Natural killer cell (primary cell): ENCODE data around the gene TLE1. TPM values are rescaled to one million over a fixed set of nuclear protein-coding genes. Genes with fewer than 3 reads are reported as not detected.

Source experiments
- ATAC-seq, 3 donors: fragments of 150-1000 bp in 2 of 3; fragments of 200-7000 bp in 1 of 3; cut with Tn5 transposase; 1 replicate in 1 of 3; 2 replicates in 2 of 3; pipeline ENCODE4 v1.10.0; 2021; ENCODE audit warnings: mild to moderate bottlenecking in 2 of 3, moderate library complexity in 2 of 3
- DNase-seq, 2 donors: peaks; one replicate each; pipeline versions ENCODE4 v3.0.0 to v3.0.0-alpha.2; 2013 to 2021; ENCODE audit warnings: mixed read lengths in 1 of 2
- H3K27ac ChIP-seq: one replicate; pipeline ENCODE4 v1.5.1; 2013; ENCODE audit warnings: mild to moderate bottlenecking, low read length
- H3K27me3 ChIP-seq: one replicate; pipeline ENCODE4 v1.6.1; 2013; ENCODE audit warnings: low read length; ENCODE audit not compliant: control insufficient read depth, insufficient read depth
- H3K36me3 ChIP-seq: one replicate; pipeline ENCODE4 v1.6.1; 2013; ENCODE audit warnings: low read length; ENCODE audit not compliant: control insufficient read depth, insufficient read depth
- H3K4me1 ChIP-seq: one replicate; pipeline ENCODE4 v1.6.1; 2013; ENCODE audit warnings: low read length; ENCODE audit not compliant: control insufficient read depth, insufficient read depth
- H3K4me3 ChIP-seq: one replicate; pipeline ENCODE4 v1.5.1; 2013; ENCODE audit warnings: low read length
- H3K9me3 ChIP-seq: one replicate; pipeline ENCODE4 v1.6.1; 2013; ENCODE audit warnings: low read length; ENCODE audit not compliant: control insufficient read depth, insufficient read depth
- H3K27ac Mint-ChIP-seq, 2 donors: one replicate each; pipeline ENCODE4 v1.8.0; 2022; ENCODE audit warnings: mild to moderate bottlenecking in 2 of 2, mixed read lengths in 2 of 2, moderate library complexity in 1 of 2
- H3K27me3 Mint-ChIP-seq, 2 donors: one replicate each; pipeline ENCODE4 v1.8.0; 2022; ENCODE audit warnings: low read depth in 2 of 2, mixed read lengths in 2 of 2
- H3K36me3 Mint-ChIP-seq: one replicate; pipeline ENCODE4 v1.8.0; 2022; ENCODE audit warnings: mixed read lengths
- H3K4me1 Mint-ChIP-seq, 2 donors: one replicate each; pipeline ENCODE4 v1.8.0; 2022; ENCODE audit warnings: mixed read lengths in 2 of 2
- H3K4me3 Mint-ChIP-seq: one replicate; pipeline ENCODE4 v1.8.0; 2022; ENCODE audit warnings: mild to moderate bottlenecking, moderate library complexity, mixed read lengths
- H3K9me3 Mint-ChIP-seq, 2 donors: one replicate each; pipeline ENCODE4 v1.8.0; 2022; ENCODE audit warnings: mixed read lengths in 2 of 2
- CTCF ChIP-seq: fragments of 200-600 bp; IDR thresholded peaks from one replicate; pipeline ENCODE4 v1.8.0; 2022; ENCODE audit warnings: antibody characterized with exemption
- WGBS: methylation state at CpG from one replicate; pipeline ENCODE4 v1.1.7; 2013; ENCODE audit warnings: missing lambda C conversion rate; ENCODE audit not compliant: insufficient coverage; 5-methylcytosine and 5-hydroxymethylcytosine counted together
- intact Hi-C: fragments of 100-400 bp; cut with micrococcal nuclease; formaldehyde crosslinking; loops from one replicate; pipeline ENCODE4 v1.14.2; 2022
- total RNA-seq, 4 donors: library from RNA; stranded (reverse); fragments of 120-200 nt in 1 of 4; gene quantifications; one replicate each; pipeline versions ENCODE4 v1.2.3 to v1.2.4, GENCODE V29; 2013 to 2022

The TLE1 gene
- total RNA-seq, 3 donors from 2014 or later (not counting 1 experiment from before 2014, with no cell fraction given), result 38.8 to 58.9 (median 44.5) TPM

- peaks cover 15% of the 10 kb centered on the region for H3K36me3 ChIP-seq
- Mint-ChIP-seq H3K27ac (peak overlapping the region in 1 of 2 donors; percentile 73), H3K36me3 (no peaks in the 10 kb centered on the region), H3K4me3 (no peak overlapping the region), H3K9me3 (no peaks in the 10 kb centered on the region), H3K4me1 (peaks cover 23 to 27% of the 10 kb centered on the region in 2 donors), H3K27me3 (no peaks in the 10 kb centered on the region)
- no peak overlapping the region for H3K27ac ChIP-seq
- ATAC-seq (no peak), DNase-seq (no peak)
- intact Hi-C loops, result no loop called here
- TF ChIP-seq CTCF, result no peak
- H3K4me1 ChIP-seq, result peaks cover 17% of the 10 kb centered on the region
- H3K9me3 ChIP-seq, result no peaks in the 10 kb centered on the region
- H3K27me3 ChIP-seq, result no peaks in the 10 kb centered on the region
- no peak overlapping the region for H3K4me3 ChIP-seq
- 63% methylated on average over 2 of the region's 3 CpGs for WGBS
These were observed 53.1 kb downstream of the TLE1 start for GRCh38 chr9:81636255-81636599.

- peak overlapping the region in 1 of 2 donors; percentile 73 for H3K27ac Mint-ChIP-seq
- H3K4me3 Mint-ChIP-seq, result no peak overlapping the region
- H3K4me3 ChIP-seq, result no peak overlapping the region
- 100% methylated on average over 1 of the region's 1 CpG for WGBS
- H3K27ac ChIP-seq, result no peak overlapping the region
- TF ChIP-seq CTCF, result no peak
- H3K4me1 Mint-ChIP-seq, result peaks cover 19 to 25% of the 10 kb centered on the region in 2 donors
- intact Hi-C loops, result no loop called here
- ATAC-seq (no peak), DNase-seq (no peak)
- peaks cover 15% of the 10 kb centered on the region for H3K36me3 ChIP-seq
- H3K36me3 Mint-ChIP-seq, result no peaks in the 10 kb centered on the region
- no peaks in the 10 kb centered on the region for H3K27me3 ChIP-seq
- H3K27me3 Mint-ChIP-seq, result no peaks in the 10 kb centered on the region
- no peaks in the 10 kb centered on the region for H3K9me3 ChIP-seq
- H3K9me3 Mint-ChIP-seq, result no peaks in the 10 kb centered on the region
- peaks cover 17% of the 10 kb centered on the region for H3K4me1 ChIP-seq
These were observed 53.7 kb downstream of the TLE1 start for GRCh38 chr9:81635521-81636254.

- 85% methylated on average over 5 of the region's 5 CpGs for WGBS
- Mint-ChIP-seq H3K27me3 (no peaks in the 10 kb centered on the region), H3K4me1 (peaks cover 15 to 22% of the 10 kb centered on the region in 2 donors), H3K36me3 (no peaks in the 10 kb centered on the region), H3K27ac (no peak overlapping the region), H3K9me3 (no peaks in the 10 kb centered on the region), H3K4me3 (no peak overlapping the region)
- peaks cover 15% of the 10 kb centered on the region for H3K36me3 ChIP-seq
- TF ChIP-seq CTCF, result no peak
- H3K27me3 ChIP-seq, result no peaks in the 10 kb centered on the region
- H3K9me3 ChIP-seq, result no peaks in the 10 kb centered on the region
- no peak overlapping the region for H3K27ac ChIP-seq
- ATAC-seq, result no peak
- peaks cover 17% of the 10 kb centered on the region for H3K4me1 ChIP-seq
- H3K4me3 ChIP-seq, result no peak overlapping the region
- DNase-seq, result no peak
- intact Hi-C loops, result no loop called here
These were observed 54.3 kb downstream of the TLE1 start for GRCh38 chr9:81634915-81635516.
